Vagina (tissue), 2 donors: ENCODE measurements around the gene TBX18.

Source experiments
- CTCF ChIP-seq, 3 experiments: fragments of 450-650 bp in 2 of 3; fragments of 200-600 bp in 1 of 3; sonication (generic) in 1 of 3; IDR thresholded peaks; one replicate each; pipeline ENCODE4 v1.5.1; 2017 to 2019; ENCODE audit warnings: antibody characterized with exemption in 3 of 3, mild to moderate bottlenecking in 2 of 3, moderate library complexity in 2 of 3
- POLR2A ChIP-seq, 2 donors: fragments of 450-650 bp; IDR thresholded peaks; one replicate each; pipeline ENCODE4 v1.6.1; 2017; ENCODE audit warnings: antibody characterized with exemption in 2 of 2, mild to moderate bottlenecking in 2 of 2, moderate library complexity in 2 of 2

DNA sequence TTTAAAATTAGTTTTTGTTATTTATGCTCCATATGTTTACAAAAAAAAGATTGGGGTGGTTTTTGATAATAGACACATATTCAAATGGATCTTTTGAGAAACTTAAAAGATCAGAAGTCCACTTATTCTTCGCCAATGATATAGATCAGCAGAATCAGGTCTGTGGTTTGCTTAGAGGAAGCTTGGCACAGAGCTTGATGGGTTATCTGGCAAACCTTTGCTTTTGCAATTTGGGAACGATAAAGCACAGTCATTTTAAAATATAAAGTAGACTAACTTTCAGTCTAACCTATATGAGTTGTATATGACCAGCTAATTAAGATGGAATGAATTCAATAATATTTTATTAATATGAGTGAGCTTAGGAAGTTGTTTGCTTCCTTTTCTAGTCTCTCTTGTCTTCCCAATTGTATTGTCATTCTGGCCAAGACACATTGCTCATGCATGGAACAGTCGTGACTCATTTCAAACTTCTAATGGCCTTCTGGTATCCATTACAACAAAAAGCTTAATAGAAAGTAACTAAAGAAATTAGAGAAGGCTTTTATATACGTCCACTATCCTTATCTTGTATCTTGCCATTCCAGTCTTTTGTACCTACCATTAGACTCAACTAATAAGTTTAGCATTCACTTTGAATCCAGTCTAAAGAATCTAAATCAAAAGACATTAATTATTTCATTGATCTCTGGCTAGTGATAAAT, 118.7 kb downstream of the TBX18 start:
- TF ChIP-seq POLR2A (IDR thresholded peaks at IDR 0.05) (no peak), CTCF (IDR thresholded peaks at IDR 0.05) (no peak)
